ENCODE measurements around the gene LIF. TPM values are rescaled to one million over a fixed set of nuclear protein-coding genes. Genes with fewer than 3 reads are reported as not detected.

LIF gene
- total and polyA plus RNA-seq, 2 donors (not counting 3 experiments of a cell fraction or from before 2014, with no cell fraction given) = 0.12 to 0.27 TPM

GRCh38 chr22:30206944-30207343 is 39.6 kb downstream of the LIF start:
- Histone ChIP-seq H3K9me3 (replicated peaks; ENCODE audit: control insufficient read depth, insufficient read depth, low read length) (no peaks in the 10 kb centered on the region), H4K20me1 (replicated peaks; ENCODE audit: control insufficient read depth, extremely low read depth, insufficient read depth, low read length) (no peaks in the 10 kb centered on the region), H3K9ac (replicated peaks; ENCODE audit: extremely low read depth, insufficient read depth, low read length) (no peak overlapping the region), H3K36me3 (ENCODE audit: control insufficient read depth in 2 of 2, extremely low read depth in 1 of 2, insufficient read depth in 2 of 2, low read length in 2 of 2) (no peaks in the 10 kb centered on the region), H3K4me1 (ENCODE audit: control insufficient read depth, extremely low read depth, insufficient read depth, low read length) (peaks cover 23% of the 10 kb centered on the region), H3K27ac (ENCODE audit: insufficient read depth, low read depth, low read length) (no peak overlapping the region), H2AFZ (ENCODE audit: low read depth, low read length) (no peak overlapping the region), H3K4me3 (replicated peaks in 1 of 3; ENCODE audit: insufficient read depth in 1 of 3, low read depth in 1 of 3, low read length in 3 of 3) (no peak overlapping the region), H3K27me3 (ENCODE audit: control insufficient read depth in 2 of 2, insufficient read depth in 2 of 2, low read length in 2 of 2) (no peaks in the 10 kb centered on the region), H3K79me2 (ENCODE audit: control insufficient read depth, insufficient read depth, low read length) (no peaks in the 10 kb centered on the region), H3K9me1 (replicated peaks; ENCODE audit: control insufficient read depth, extremely low read depth, insufficient read depth, low read length) (no peaks in the 10 kb centered on the region), H3K4me2 (ENCODE audit: insufficient read depth, low read length) (no peak overlapping the region)
- DNase-seq (ENCODE audit: low read depth, low spot score) = peak; percentile 21
- intact Hi-C loops (cut with micrococcal nuclease) = no loop called here
- CTCF ChIA-PET = interaction anchor here (1.4 kb wide), 1 partner anchor 11 kb away, joined by 5 read pairs; no protein-coding TSS in a partner anchor
- BruUV-seq (replicated peaks) = no TSS peak
- POLR2A ChIA-PET = no interaction called here
- peak; percentile 29 for TF ChIP-seq POLR2AphosphoS5 (IDR thresholded peaks at IDR 0.05; ENCODE audit: insufficient read depth, low read depth, low read length)
- TF ChIP-seq FOS (IDR thresholded peaks at IDR 0.05; ENCODE audit: borderline replicate concordance, insufficient read depth, low read length) = no peak
- FAIRE-seq = peak; percentile 33
- dilution Hi-C loops (cut with MboI; ENCODE audit: extremely low pct_ligation_motif_present, low sequenced_read_pairs) = no loop called here

GRCh38 chr22:30205281-30206115 is 41.1 kb downstream of the LIF start:
- Histone ChIP-seq H3K27me3 (ENCODE audit: control insufficient read depth in 2 of 2, insufficient read depth in 2 of 2, low read length in 2 of 2) (no peaks in the 10 kb centered on the region), H3K9me1 (replicated peaks; ENCODE audit: control insufficient read depth, extremely low read depth, insufficient read depth, low read length) (no peaks in the 10 kb centered on the region), H3K4me1 (ENCODE audit: control insufficient read depth, extremely low read depth, insufficient read depth, low read length) (peaks cover 23% of the 10 kb centered on the region), H3K79me2 (ENCODE audit: control insufficient read depth, insufficient read depth, low read length) (no peaks in the 10 kb centered on the region), H3K36me3 (ENCODE audit: control insufficient read depth in 2 of 2, extremely low read depth in 1 of 2, insufficient read depth in 2 of 2, low read length in 2 of 2) (no peaks in the 10 kb centered on the region), H4K20me1 (replicated peaks; ENCODE audit: control insufficient read depth, extremely low read depth, insufficient read depth, low read length) (no peaks in the 10 kb centered on the region), H3K9me3 (replicated peaks; ENCODE audit: control insufficient read depth, insufficient read depth, low read length) (no peaks in the 10 kb centered on the region), H2AFZ (ENCODE audit: low read depth, low read length) (no peak overlapping the region), H3K27ac (ENCODE audit: insufficient read depth, low read depth, low read length) (peak overlapping the region; percentile 6), H3K4me2 (ENCODE audit: insufficient read depth, low read length) (no peak overlapping the region), H3K9ac (replicated peaks; ENCODE audit: extremely low read depth, insufficient read depth, low read length) (no peak overlapping the region), H3K4me3 (replicated peaks in 1 of 3; ENCODE audit: insufficient read depth in 1 of 3, low read depth in 1 of 3, low read length in 3 of 3) (no peak overlapping the region)
- BruUV-seq (replicated peaks) = no TSS peak
- ChIA-PET CTCF (interaction anchor here (1.0 to 1.7 kb wide), 3 partner anchors 15 to 41 kb away, joined by 3 to 4 read pairs (median 3); partner anchors contain the start of gene LIF), POLR2A (no interaction called here)
- intact Hi-C loops (cut with micrococcal nuclease) = loop anchor here (1.0 kb wide), 1 partner anchor 9 kb away; no protein-coding TSS in a partner anchor
- FAIRE-seq = no peak
- no peak for DNase-seq (ENCODE audit: low read depth, low spot score)
- dilution Hi-C loops (cut with MboI; ENCODE audit: extremely low pct_ligation_motif_present, low sequenced_read_pairs) = no loop called here
- TF ChIP-seq EZH2 (IDR thresholded peaks at IDR 0.05; ENCODE audit: borderline replicate concordance, low read depth, low read length, severe bottlenecking) = no peak
- TF ChIP-seq JUN (IDR thresholded peaks at IDR 0.05; ENCODE audit: borderline replicate concordance, insufficient read depth, insufficient read length, low read depth) = no peak
- TF ChIP-seq CTCF (IDR thresholded peaks at IDR 0.05; ENCODE audit: extremely low read depth in 1 of 2, insufficient read depth in 1 of 2, low read depth in 1 of 2, low read length in 2 of 2) = no peak
- no peak for TF ChIP-seq MAX (IDR thresholded peaks at IDR 0.05; ENCODE audit: insufficient read depth, insufficient read length)
- TF ChIP-seq GATA2 (IDR thresholded peaks at IDR 0.05; ENCODE audit: insufficient read depth, insufficient read length, low read depth, low read length) = no peak
- no peak for TF ChIP-seq POLR2AphosphoS5 (IDR thresholded peaks at IDR 0.05; ENCODE audit: insufficient read depth, low read depth, low read length)
- TF ChIP-seq POLR2A (IDR thresholded peaks at IDR 0.05; ENCODE audit: low read depth, low read length) = no peak
- no peak for TF ChIP-seq MYC (IDR thresholded peaks at IDR 0.05; ENCODE audit: low read depth, low read length)
- TF ChIP-seq FOS (IDR thresholded peaks at IDR 0.05; ENCODE audit: borderline replicate concordance, insufficient read depth, low read length) = no peak
